BJ (cell line): ENCODE results near the gene MRPL41. TPM values are rescaled to one million over a fixed set of nuclear protein-coding genes. Genes with fewer than 3 reads are reported as not detected.
"Not testable (repeated sequence)": the region's sequence is repeated elsewhere in the genome, so short reads cannot be mapped to it uniquely, and the experiment has no call there.

Experiments used
- CTCF ChIA-PET: fragments of 350-600 bp; formaldehyde crosslinking; extraction: SDS; loops from one replicate; lab custom pipeline; 2021; ENCODE audit warnings: antibody characterized with exemption, inconsistent platforms; lab: Yijun Ruan, JAX
- POLR2A ChIA-PET: fragments of 300-600 bp; sonication (Branson Sonifier 250); formaldehyde crosslinking; extraction: SDS; loops from one replicate; lab custom pipeline; 2021; ENCODE audit warnings: antibody characterized with exemption; lab: Charles Lee
- DNase-seq: peaks from one replicate; pipeline ENCODE4 v3.0.0-alpha.2; 2011; ENCODE audit warnings: low read depth
- H3K27me3 ChIP-seq: 2 replicates; pipeline ENCODE4 v1.6.0; 2011; ENCODE audit warnings: low read length; ENCODE audit not compliant: control insufficient read depth, insufficient read depth
- H3K36me3 ChIP-seq: 2 replicates; pipeline ENCODE4 v1.5.1; 2011; ENCODE audit warnings: low read length; ENCODE audit not compliant: control insufficient read depth, insufficient read depth
- H3K4me3 ChIP-seq: 2 replicates; pipeline ENCODE4 v1.5.1; 2011; ENCODE audit warnings: low read depth, mild to moderate bottlenecking, control low read depth, low read length
- polyA plus RNA-seq: library from polyadenylated mRNA; depleted of rRNA; stranded (reverse); fragments of >200 nt; gene quantifications from 2 replicates; pipeline ENCODE4 v1.2.3, GENCODE V29; 2011
- TF ChIP-seq, protein P1 (sequence below): IDR thresholded peaks from 2 replicates; pipeline ENCODE4 v1.5.1; 2011; ENCODE audit warnings: low read depth, mild to moderate bottlenecking, control low read depth, inconsistent platforms, low read length, moderate library complexity; ENCODE audit not compliant: insufficient read depth

The MRPL41 gene
- polyA plus RNA-seq, 1 experiment: 28.7 TPM

DNA sequence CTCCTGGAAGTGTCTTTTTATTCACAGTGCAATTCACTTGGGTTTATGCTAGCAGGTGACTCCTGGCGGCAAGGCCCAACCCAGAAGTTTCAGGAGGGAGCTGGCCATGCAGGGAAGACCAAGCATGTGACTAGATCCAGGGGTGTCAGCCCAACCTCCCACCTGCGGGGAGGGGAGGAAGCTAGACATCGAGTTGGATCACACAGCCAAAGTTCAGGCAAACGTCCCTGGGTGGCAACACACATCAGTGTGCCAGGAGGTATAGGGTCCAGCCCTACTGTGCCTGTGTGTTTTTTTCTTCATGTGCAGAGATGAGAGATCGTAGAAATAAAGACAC lies 26.7 kb upstream of the MRPL41 start:
- CTCF ChIA-PET: interaction anchor here (0.8 to 1.9 kb wide), 5 partner anchors 10 to 247 kb away, joined by 3 to 7 read pairs (median 3); partner anchors contain the start of genes EXD3, NOXA1 and TOR4A
- Histone ChIP-seq H3K27me3 (peaks cover 2% of the 10 kb centered on the region; the same call in 1 of the 2 replicates), H3K4me3 (no peak overlapping the region), H3K36me3 (no peaks in the 10 kb centered on the region)
- POLR2A ChIA-PET: no interaction called here
- TF ChIP-seq, protein P1, sequence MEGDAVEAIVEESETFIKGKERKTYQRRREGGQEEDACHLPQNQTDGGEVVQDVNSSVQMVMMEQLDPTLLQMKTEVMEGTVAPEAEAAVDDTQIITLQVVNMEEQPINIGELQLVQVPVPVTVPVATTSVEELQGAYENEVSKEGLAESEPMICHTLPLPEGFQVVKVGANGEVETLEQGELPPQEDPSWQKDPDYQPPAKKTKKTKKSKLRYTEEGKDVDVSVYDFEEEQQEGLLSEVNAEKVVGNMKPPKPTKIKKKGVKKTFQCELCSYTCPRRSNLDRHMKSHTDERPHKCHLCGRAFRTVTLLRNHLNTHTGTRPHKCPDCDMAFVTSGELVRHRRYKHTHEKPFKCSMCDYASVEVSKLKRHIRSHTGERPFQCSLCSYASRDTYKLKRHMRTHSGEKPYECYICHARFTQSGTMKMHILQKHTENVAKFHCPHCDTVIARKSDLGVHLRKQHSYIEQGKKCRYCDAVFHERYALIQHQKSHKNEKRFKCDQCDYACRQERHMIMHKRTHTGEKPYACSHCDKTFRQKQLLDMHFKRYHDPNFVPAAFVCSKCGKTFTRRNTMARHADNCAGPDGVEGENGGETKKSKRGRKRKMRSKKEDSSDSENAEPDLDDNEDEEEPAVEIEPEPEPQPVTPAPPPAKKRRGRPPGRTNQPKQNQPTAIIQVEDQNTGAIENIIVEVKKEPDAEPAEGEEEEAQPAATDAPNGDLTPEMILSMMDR: no peak
- DNase-seq: no peak

DNA sequence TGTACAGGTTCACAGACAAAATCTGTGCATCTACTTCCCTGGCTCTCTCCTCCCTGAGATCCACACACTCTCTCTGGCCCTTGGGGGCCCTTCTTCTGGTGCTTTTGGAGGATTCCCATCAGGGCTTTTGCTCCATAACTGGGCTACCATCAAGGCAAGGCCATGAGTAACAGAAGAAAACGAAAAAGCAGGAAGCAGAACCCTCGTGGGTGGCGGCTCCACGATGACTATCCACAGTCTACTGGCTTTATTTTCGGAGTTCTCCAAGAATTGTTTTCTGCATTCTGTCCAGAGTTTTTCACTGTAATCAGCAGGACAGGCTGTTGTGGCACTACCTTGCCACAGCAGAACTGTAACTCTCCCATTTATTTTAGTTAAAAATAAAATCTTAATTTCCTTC lies 21.3 kb upstream of the MRPL41 start:
- Histone ChIP-seq H3K27me3 (peaks cover 2% of the 10 kb centered on the region; the same call in 1 of the 2 replicates), H3K4me3 (no peak overlapping the region), H3K36me3 (no peaks in the 10 kb centered on the region)
- POLR2A ChIA-PET: no interaction called here
- CTCF ChIA-PET: interaction anchor here (0.6 to 2.1 kb wide), 3 partner anchors 107 to 415 kb away, joined by 3 to 7 read pairs (median 3); partner anchors contain the start of genes EXD3 and NOXA1
- DNase-seq: no peak
- TF ChIP-seq, protein P1: no peak

DNA sequence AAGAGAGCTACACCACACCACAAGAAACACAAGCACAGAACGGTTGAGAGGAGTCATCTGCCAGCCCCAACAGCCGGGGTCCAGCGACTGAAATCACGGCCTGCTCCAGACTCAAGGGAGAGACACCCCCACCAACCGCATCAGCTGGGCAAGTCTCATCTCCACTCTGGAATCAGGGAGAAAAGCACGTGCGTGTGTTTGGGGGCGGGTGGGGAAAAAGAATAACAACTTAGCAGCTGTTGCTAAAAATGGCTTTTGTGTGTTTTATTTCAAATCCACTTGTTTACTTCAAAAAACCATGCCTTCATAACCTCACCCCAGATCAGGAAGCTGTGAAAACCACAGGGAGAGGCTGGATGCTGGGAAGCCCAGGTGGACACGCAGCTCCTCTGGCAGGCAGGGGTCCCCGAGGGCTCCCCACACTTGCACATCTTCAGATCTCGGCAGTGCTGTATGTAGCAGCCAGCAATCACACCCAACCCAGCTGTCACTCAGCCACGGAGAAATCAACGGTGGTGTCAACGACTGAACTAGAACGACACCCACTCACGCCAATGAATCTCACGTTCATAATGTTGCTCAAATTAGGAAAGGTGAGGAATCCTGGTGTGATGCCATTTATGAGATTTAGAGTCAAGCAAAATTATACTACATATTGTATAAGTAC lies 20.4 kb upstream of the MRPL41 start:
- ChIA-PET CTCF (interaction anchor here (0.6 to 2.1 kb wide), 5 partner anchors 11 to 295 kb away, joined by 3 to 11 read pairs (median 4); partner anchors contain the start of genes EXD3 and NOXA1), POLR2A (no interaction called here)
- DNase-seq: no peak
- no peaks in the 10 kb centered on the region for H3K36me3 ChIP-seq
- H3K4me3 ChIP-seq: no peak overlapping the region
- TF ChIP-seq, protein P1: no peak
- peaks cover 2% of the 10 kb centered on the region; the same call in 1 of the 2 replicates for H3K27me3 ChIP-seq

DNA sequence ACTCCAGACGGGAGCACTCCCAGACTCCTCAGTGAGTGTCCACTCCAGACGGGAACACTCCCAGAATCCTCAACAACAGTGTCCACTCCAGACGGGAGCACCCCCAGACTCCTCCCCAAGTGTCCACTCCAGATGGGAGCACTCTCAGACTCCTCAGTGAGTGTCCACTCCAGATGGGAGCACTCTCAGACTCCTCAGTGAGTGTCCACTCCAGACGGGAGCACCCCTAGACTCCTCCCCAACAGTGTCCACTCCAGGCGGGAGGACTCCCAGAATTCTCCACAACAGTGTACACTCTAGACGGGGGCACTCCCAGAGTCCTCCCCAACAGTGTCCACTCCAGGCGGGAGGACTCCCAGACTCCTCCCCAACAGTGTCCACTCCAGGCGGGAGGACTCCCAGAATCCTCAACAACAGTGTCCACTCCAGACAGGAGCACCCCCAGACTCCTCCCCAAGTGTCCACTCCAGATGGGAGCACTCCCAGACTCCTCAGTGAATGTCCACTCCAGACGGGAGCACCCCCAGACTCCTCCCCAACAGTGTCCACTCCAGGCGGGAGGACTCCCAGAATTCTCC lies 18.7 kb upstream of the MRPL41 start:
- H3K4me3 ChIP-seq, POLR2A ChIA-PET, H3K36me3 ChIP-seq, DNase-seq, H3K27me3 ChIP-seq: not testable (repeated sequence)
- CTCF ChIA-PET: interaction anchor here (0.6 to 1.1 kb wide), 2 partner anchors 42 to 110 kb away, joined by 3 read pairs; partner anchors contain the start of genes EXD3 and NOXA1

DNA sequence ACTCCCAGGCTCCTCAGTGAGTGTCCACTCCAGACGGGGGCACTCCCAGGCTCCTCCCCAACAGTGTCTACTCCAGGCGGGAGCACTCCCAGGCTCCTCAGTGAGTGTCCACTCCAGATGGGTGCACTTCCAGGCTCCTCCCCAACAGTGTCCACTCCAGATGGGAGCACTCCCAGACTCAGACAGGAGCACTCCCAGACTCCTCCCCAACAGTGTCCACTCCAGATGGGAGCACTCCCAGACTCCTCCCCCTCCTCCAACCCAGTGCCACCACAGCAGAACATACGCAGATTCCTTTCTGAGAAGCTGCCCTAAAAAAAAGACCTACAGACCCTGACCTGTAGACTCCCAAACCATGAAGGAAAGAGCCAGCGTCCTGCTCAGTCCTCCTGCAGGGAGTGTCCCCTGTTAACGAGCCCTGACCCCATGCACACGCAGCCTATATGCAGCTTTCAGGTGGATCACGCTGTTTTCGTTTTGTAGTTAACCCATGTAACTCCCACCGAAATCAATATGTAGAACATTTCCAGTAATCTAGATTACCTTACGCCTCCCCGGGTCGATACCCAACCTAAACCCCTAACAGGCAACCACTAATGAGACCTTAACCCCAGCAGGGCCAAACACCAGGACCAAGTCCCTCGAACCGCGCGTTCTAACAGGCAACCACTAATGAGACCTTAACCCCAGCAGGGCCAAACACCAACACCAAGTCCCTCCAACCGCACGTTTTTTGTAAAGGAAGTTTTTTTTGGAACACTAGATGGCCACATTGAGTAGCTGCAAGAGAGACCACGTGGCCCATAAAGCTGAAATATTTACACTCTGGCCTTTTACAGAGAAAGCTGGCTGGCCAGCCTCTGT lies 17.2 kb upstream of the MRPL41 start:
- ChIA-PET CTCF (interaction anchor here (0.7 to 2.0 kb wide), 18 partner anchors 9 to 405 kb away, joined by 3 to 13 read pairs (median 3); partner anchors contain the start of genes MRPL41, NRARP, PNPLA7 and ZMYND19), POLR2A (interaction anchor here (0.6 kb wide), 1 partner anchor 19 kb away, joined by 3 read pairs; no protein-coding TSS in a partner anchor)
- no peak for DNase-seq
- H3K27me3 ChIP-seq: no peaks in the 10 kb centered on the region
- TF ChIP-seq, protein P1: peak; percentile 82
- H3K4me3 ChIP-seq: no peak overlapping the region
- no peaks in the 10 kb centered on the region for H3K36me3 ChIP-seq
